GM19328 (cell line): ENCODE results near the gene GPC5.
"Not testable (repeated sequence)": the region's sequence is repeated elsewhere in the genome, so short reads cannot be mapped to it uniquely, and the experiment has no call there.

Experiments
- ATAC-seq: cut with Tn5 transposase; IDR thresholded peaks from one replicate; pipeline ENCODE4 v1.9.1; 2021; ENCODE audit warnings: mild to moderate bottlenecking, moderate library complexity; ENCODE audit not compliant: unreplicated experiment

The GPC5 gene

DNA sequence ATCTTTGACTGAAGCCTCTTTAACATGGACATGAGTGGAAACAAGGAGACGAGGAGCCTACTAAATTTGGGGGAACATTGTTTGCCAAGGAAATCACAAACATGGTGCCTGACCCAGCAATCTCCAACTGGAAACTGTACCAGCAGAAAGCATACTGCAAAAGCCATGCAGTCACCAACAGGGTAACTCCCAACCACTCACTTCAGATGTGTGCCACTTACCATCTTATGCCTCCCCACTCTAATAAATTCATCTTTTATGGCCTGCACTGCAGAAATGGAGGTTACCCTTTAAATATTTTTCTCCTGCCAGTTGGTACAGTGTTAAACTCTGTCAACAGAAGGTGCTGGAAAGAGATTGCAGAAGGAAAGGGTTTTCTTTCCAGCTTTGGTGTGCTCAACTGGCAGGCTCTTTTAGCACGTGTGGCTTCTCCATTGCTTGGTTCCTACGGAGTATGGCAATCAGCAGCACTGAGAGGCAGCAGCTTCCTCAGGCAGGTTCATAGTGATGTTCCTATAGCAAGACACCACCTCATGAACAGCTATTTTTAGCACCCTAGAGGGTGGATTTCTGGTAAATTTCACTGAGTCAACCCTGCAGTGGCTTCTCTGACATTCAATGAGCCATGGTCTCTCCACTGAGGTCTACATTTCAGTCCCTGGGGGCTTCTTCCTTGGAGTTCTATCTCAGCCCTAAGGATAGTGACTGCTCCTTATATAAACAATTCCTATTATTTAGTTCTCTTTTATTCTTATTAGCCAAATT is 29.6 kb upstream of the GPC5 start:
- no peak for ATAC-seq

DNA sequence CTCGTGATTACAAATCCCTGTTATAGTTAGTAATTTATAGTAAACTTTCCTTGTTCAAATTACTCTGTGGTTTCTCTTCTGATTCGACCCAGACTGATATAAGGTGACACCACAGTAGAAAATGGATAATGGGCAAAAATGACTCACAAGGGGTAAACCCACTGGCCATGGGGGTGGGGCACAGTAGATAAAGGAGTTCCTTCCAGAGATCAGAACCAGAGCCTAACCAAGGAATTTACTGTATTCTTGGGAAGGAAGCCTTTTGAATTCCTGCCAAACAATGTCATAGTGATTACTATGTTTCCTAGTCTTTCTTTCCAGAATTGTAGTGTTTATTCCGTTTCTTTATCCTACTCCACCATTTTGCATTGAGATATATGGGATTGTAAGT is 29.0 kb upstream of the GPC5 start:
- ATAC-seq: no peak

DNA sequence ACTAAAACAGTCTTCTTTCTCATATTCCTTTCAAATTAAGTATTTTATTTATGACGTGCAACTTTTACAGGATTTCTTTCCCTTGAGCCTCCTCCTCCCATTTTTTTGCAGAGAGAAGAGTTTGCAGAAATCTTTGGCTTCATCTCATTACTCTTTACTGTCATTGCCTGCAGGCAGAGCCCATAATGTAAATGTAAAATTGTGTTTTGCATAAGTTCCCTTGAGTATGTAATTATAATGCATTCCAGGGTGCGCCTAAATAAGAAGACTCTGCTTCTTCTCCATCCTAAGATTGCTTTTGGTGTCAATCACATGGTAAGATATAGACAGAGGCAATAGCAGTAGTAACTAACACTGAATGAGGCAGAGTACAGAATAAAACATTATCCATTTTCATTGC is 27.9 kb upstream of the GPC5 start:
- ATAC-seq: no peak

DNA sequence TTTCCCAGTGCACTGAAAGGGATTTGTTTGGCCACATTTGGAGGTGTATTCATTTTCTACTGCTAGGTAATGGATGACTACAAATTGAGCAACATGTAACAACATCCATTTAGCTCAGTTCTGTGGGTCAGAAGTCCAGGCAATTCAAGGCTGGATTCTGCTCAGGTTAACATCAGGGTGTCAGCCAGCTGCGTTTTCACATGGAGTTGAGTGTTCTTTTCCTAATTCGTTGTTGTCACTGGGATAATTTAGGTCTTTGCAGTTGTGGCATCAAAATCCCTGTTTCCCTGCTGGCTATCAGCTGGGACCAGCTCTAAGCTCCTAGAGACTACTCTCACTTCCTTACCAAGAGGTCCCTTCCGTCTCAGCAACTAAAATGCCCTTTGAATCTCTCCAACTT is 25.5 kb upstream of the GPC5 start:
- no peak for ATAC-seq

DNA sequence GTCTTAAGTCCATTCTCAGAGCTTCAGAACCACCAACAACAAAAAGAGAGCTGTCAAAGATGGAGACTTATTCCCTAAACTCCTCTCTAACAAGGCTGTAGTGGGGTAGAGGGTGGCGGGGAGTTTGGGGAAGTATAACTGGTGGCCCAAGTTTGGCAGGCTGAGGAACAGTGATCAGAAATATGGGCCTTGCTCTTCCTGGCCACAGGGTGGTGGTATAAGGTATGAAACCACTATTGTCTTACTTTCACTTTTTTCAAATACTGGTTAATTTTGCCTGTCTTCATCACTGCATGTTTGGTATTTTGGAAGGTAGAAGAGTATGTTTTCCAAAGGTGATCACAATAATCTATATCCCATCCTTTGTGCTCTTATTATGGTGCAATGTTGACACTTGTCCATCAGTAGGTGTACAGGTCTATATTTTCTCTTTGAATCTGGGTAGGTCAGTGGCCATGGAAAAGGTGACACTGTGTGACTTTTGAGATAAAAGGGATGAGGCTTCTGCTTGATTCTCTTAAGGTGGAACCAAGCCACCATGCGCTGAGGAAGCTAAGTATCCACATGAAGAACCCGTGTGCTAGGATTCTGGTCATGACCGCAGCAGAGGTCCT is 23.2 kb upstream of the GPC5 start:
- ATAC-seq: peak; percentile 97

DNA sequence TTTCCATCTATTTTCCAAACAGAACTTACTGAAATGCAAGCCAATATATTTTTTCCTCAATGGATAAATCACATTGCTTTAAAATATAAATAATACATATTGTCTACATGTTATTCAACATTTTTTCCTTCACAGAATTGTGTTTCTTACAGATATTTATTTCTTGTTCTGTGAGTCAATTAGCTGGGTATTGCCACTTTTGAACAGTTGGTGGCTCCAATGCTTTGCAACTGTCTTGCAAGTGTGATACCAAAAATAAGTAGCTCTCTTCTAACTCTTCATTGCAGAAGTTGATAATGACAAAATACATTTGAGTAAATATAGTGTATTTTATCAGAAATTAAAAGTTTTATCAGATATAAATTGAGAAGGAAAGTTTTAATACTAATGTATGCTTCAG is 17.1 kb upstream of the GPC5 start:
- ATAC-seq: no peak

DNA sequence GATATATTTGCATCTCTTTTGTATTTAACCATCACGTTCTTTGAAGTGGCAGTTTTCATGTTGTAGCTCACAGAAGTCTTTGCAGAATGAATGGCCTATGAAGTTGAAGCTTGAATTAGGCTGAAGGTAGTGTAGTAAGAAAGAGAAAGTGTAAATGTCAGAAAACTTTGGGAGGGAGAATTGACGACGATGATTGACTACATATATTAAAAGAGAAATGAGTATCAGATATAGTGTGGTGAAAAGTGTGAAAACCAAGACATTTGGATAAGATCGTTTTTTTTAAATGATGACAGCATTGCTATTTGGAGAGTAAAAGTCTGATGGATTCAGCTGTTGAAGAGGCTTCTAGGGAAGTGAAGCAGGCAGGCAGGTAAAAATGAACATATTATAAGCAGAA is 14.6 kb upstream of the GPC5 start:
- ATAC-seq: no peak

DNA sequence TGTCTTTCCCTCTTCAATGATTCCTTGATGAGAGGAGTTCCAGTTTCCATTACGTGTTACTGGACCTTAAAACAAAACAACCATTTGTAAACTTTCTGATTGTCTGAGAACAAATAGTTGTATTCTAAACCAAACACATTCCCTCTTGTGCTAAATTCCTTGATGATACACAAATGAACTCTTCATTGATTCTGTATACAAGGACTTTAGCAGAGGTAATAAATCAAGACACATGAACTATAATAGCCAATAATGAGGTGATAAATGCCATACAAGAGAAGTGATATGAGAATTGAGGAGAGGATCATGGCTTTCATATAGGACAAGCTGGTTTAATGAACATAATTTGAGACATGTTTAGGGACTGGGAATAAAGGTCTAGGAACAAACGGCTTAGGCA is 13.5 kb upstream of the GPC5 start:
- ATAC-seq: no peak

DNA sequence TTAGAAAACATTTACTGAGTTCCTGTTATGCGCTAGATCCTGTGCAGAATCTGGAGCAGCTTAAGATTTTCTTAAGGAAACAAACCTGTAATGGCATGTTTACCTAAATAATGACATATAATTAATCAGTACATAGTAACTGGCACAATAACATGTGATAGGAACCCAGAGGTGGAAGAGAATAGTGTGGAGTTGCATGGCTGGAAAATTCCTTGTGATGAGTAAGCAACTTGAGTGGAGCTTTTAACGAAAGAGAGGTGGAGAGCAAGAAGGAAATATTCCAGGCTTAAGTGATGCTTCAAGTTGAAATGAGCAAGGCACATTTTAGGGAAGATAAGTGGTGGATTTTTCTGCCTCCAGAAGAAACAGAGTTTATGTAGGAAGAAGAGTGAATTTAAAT is 9.2 kb upstream of the GPC5 start:
- no peak for ATAC-seq

DNA sequence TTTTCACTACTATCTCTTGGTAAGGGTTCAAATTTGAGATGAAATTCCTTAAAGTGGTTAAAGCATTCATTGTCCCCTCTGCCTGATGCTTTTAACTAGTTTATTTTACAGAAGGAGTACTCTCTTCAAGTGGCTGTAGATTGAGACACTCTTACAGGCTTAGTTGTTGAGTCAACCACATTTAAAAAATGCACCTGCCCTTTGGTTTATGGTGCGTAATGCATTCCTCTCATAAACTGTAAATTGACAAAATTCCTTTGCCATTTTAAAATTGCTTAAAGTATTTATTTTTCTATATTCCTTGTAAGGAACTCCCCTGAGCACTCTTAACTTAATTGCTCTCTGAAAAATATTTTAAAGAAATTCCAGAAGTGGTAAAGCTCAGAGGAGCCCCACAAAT is 826 bp upstream of the GPC5 start:
- ATAC-seq: no peak

DNA sequence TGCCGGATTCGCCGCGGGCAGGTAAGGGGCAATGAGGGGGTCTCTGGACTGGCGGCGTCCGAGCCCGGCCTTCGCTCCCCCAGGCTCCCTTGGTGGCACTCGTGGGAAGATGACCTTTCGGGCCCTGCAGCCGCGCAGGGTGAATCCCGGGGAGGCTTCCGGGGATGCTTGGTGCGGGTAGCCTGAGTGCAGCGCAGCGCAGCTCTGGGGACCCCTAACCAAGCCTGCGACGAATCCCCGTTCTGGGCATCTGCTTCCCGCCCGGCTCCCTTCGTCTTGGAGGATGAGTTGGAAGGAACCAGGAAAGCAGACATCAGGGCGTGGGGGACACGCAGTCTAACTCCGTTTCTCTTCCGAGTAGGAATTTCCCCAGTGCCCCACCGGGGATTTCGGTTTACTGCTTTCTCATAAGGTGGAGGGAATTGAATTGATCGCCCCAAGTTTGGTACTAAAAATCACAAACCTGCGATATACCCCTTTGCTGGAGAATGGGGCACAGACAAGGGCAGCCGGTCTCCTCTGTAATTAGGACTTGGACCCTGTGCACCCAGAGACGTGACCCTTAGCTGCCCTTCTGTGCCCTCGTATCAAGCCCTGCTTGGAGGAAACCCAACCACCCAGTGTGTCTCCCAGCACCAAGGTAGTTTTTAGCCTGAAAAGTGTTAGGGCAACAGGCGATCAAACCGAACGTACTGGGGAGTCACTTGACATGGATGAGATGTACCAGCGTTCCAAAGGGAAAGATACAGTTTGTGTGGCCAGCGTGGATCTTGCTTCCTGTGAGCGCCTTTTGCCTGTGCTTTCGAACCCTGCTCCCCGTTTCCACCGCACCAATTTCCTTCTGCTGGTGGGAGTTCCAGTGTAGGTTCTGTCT is 1.0 kb downstream of the GPC5 start:
- ATAC-seq: no peak

DNA sequence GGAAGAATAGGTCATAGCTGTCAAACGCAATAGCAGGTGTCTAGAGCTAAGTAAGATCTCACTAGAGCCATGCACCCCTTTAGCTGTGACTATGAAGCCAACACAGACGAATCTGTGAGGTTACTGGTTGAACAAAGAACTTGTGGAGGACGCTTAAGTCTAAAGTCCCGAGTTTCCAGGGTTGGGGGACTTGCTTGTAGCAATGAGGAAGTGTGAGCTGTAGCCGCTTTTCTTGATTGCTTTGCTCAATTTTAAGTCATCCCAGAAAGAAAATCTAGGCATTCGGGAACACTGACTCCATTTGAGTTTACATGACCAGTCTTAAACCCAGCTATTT is 1.6 kb downstream of the GPC5 start:
- ATAC-seq: no peak

DNA sequence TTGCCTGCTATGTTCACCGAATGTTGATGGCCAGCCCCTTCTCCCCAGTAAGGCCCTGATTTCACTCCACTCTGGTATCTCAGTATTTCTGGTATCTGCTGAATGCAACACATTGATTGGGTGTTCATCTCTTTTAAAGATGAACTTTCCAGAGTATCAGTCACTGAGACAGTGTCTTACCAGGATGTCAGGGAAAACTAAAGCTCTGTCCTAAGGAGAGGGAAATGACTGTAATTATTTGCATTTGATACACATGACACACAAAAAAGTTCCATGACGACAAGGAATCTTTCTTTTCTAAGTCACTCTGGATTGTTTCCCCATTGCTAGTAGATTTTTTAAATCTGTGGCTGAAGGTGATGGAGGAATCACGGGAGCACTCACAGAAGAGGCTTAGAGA is 2.2 kb downstream of the GPC5 start:
- ATAC-seq: no peak

DNA sequence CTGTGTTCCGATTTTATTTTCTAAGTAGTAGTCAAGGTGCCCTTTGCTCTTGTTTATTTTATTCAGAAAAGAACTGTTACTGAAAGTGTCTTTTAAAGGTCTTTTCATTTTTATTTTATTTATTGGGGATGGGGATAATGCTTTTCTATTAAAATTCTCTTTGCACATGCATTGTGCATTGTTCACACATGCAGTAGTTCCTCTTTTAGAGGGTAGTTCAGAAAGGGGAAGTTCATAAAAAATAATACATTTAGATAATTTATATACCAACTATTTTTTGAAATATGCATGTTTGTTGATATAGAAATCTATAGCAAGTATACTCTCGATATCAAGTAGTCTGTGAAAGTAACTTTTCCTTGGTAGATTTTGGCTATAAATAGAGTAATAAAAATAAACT is 3.5 kb downstream of the GPC5 start:
- ATAC-seq: no peak

DNA sequence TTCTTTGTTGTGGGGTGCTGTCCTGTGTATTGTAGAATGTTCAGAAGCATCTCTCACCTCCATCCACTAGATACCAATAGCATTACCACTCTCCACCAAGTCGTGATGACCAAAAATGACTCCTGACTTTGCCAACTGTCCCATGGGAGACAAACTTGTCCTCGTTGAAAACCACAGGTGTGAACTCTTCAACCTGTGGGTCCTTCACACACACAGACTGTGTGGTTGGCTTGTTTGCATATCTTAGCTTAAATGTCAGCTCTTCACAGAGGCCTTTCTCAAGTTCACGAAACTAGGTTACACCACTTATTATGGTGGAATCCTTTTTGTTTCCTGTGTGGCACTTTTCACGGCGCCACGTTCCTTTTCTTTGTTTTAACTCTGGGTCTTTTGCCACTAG is 6.8 kb downstream of the GPC5 start:
- ATAC-seq: no peak

DNA sequence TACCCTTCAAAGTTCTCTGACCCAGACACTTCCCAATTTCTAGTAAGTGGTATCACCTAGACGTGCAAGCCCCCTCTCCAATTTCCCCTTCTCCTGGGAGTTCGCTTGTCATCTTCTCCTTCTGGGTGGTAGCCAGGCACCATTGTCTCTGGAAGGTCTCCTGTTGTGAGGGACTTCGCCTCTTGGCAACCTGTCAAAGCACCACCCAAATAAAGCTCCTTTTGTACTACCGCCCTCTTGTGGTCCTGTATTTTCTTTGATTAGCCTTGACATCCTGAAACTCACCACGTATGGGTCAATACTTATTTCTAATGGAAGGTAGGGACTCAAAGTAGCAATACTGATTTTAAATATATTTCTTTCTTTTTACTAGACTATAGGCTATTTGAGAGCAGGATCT is 8.2 kb downstream of the GPC5 start:
- ATAC-seq: peak; percentile 74

DNA sequence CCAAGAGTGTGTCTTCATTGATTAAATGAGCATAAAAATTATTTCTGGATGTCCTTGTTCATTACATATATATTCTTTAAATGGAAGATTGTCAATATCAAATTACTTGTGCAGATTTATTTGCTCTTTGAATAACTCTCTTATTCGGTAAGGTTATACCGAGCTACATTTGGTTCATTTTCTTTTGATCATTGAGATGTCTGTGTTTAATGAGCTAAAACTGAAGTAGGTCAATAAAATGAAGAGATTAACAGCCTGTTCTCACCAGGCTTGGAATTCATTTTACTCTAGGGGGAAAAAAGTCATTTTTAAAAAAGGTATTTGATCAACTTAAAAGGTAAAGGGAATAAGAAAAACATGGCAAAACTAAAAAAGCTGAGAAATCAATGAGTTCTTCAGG is 10.6 kb downstream of the GPC5 start:
- no peak for ATAC-seq

DNA sequence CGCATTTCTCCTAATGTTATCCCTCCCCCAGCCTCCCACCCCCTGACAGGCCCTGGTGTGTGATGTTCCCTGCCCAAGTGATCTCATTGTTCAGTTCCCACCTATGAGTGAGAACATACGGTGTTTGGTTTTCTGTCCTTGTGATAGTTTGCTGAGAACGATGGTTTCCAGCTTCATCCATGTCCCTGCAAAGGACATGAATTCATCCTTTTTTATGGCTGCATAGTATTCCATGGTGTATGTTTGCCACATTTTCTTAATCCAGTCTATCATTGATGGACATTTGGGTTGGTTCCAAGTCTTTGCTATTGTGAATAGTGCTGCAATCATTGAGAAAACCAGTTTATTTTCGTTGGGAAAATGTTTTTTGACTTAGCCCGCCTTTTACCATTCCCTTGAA is 18.2 kb downstream of the GPC5 start:
- ATAC-seq: not testable (repeated sequence)

DNA sequence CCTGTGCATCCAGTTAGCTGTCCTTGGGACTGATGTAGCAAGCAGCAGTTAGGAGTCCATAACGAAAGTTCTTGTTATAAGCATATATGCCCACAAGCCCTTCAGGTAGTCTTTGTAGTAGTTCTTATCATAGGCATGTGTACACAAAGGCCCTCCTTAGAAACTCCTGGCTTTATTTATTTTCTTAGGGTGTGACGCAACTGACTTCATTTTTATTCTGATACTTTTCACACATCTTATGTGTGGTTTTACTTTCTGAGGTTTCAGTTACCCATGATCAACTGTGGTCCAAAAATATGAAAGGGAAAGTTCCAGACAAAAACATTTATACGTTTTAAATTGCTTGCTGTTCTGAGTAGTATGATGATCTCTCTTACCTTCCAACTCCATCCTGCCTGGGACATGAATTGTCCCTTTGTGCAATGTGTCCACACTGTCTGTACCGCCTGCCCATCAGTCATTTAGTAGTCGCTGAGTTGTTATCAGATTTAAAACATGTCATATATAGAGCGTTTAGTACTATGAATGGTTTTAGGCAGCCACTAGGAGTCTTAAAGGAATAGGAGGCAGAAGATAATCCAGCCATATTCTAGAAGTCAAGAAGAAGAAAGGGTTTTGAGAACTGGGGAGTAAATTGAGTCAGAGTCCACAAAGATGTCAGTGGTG is 19.4 kb downstream of the GPC5 start:
- no peak for ATAC-seq

DNA sequence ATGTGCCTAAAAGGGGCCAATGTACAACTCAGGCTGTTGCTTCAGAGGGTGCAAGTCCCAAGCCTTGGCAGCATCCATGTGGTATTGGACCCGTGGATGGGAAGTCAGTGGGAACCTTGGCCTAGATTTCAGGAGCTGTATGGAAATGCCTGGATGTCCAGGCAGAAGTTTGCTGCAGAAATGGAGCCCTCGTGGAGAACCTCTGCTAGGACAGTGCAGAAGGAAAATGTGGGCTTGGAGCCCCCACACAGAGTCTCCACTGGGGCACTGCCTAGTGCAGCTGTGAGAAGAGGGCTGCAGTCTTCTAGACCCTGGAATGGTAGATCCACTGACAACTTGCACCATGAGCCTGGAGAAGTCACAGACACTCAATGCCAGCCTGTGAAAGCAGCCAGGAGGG is 28.5 kb downstream of the GPC5 start:
- no peak for ATAC-seq

DNA sequence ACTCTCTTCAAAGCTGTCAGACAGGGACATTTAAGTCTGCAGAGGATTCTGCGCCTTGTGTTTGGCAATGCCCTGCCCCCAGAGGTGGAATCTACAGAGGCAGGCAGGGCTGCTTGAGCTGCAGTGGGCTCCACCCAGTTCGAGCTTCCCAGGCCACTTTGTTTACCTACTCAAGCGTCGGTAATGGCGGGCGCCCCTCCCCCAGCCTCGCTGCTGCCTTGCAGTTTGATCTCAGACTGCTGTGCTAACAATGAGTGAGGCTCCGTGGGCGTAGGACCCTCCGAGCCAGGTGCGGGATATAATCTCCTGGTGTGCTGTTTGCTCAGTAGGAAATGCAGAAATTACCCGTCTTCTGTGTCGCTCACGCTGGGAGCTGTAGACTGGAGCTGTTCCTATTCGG is 40.3 kb downstream of the GPC5 start:
- ATAC-seq: not testable (repeated sequence)

DNA sequence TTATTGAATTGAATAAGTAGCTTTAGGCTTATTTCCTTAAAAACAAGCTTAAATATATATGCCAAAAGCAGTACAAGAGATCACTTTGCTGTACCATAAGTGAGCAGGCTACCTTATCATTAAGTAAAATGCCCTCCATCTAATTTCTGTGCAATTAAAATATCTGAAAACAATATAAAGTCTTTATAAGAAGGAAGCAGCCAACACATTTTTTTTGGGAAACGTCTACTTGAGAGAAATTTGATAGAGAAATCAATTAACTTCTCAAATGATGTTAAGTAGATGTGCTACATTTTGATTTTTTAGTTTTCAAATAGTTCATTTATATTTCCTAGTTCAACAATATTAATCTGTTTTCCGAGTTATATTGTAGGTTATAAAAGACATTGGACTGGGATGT is 52.5 kb downstream of the GPC5 start:
- ATAC-seq: no peak
